Left lung (tissue), 10 donors: ENCODE results near the gene SYTL3. TPM values are rescaled to one million over a fixed set of nuclear protein-coding genes. Genes with fewer than 3 reads are reported as not detected.

Source experiments
- ATAC-seq: fragments of 200-7000 bp; cut with Tn5 transposase; one replicate; pipeline ENCODE4 v1.9.1; 2020; ENCODE audit warnings: moderate library complexity
- DNase-seq, 4 donors: peaks; one replicate each; pipeline ENCODE4 v3.0.0-alpha.2; 2013 to 2020
- H3K27ac ChIP-seq, 2 donors: fragments of 200-600 bp; sonication (generic) in 1 of 2; one replicate each; pipeline versions ENCODE4 v1.5.0 to v1.8.0; 2020 to 2021
- H3K27me3 ChIP-seq, 2 donors: fragments of 200-600 bp; sonication (generic) in 1 of 2; one replicate each; pipeline versions ENCODE4 v1.5.0 to v1.8.0; 2020 to 2021
- H3K36me3 ChIP-seq, 2 donors: fragments of 200-600 bp; sonication (generic) in 1 of 2; one replicate each; pipeline versions ENCODE4 v1.5.0 to v1.8.0; 2020 to 2021
- H3K4me1 ChIP-seq, 2 donors: fragments of 200-600 bp; one replicate each; pipeline ENCODE4 v1.8.0; 2021
- H3K4me3 ChIP-seq, 2 donors: fragments of 200-600 bp; sonication (generic) in 1 of 2; one replicate each; pipeline versions ENCODE4 v1.5.0 to v1.8.0; 2020 to 2021; ENCODE audit warnings: mild to moderate bottlenecking in 1 of 2
- H3K9me3 ChIP-seq, 2 donors: fragments of 200-600 bp; sonication (generic) in 1 of 2; one replicate each; pipeline versions ENCODE4 v1.5.0 to v1.8.0; 2020 to 2021
- CTCF ChIP-seq, 2 donors: fragments of 200-600 bp; sonication (generic) in 1 of 2; IDR thresholded peaks; one replicate each; pipeline versions ENCODE4 v1.5.0 to v1.8.0; 2021; ENCODE audit warnings: antibody characterized with exemption in 2 of 2
- intact Hi-C, 2 donors: fragments of 100-400 bp; cut with DNase I; formaldehyde crosslinking; loops; one replicate each; pipeline versions ENCODE4 v1.11.2 to v1.14.2; 2022
- polyA plus RNA-seq, 6 donors: library from polyadenylated mRNA; unstranded; fragments of 120-200 nt; gene quantifications; one replicate each; pipeline ENCODE4 v1.2.1, GENCODE V29; 2013; ENCODE audit not compliant: insufficient read length in 6 of 6
- total RNA-seq, 2 donors: library from RNA; stranded (reverse); fragmentation: NEBNext Ultra II Directional; extraction: Animal tissue kit (Norgen Biotek cat#: 25700); gene quantifications; one replicate each; pipeline ENCODE4 v1.2.1, GENCODE V29; 2021
- donor health status: DM: no; HTN: yes; CAD: no.
- donor health status: DM: no; HTN: no; CAD: no.

The SYTL3 gene
- total and polyA plus RNA-seq, 8 donors, result 6.5 to 10.3 (median 8.3) TPM

GRCh38 chr6:158662607-158662953 is 12.7 kb downstream of the SYTL3 start:
- H3K27me3 ChIP-seq, result no peaks in the 10 kb centered on the region
- H3K36me3 ChIP-seq, result no peaks in the 10 kb centered on the region
- DNase-seq, result no peak
- H3K27ac ChIP-seq, result peak overlapping the region; percentile 6 to 14
- no peak for TF ChIP-seq CTCF (IDR thresholded peaks at IDR 0.05)
- intact Hi-C loops, result no loop called here
- H3K4me1 ChIP-seq, result peaks cover 16 to 53% of the 10 kb centered on the region in 2 donors
- H3K4me3 ChIP-seq, result no peak overlapping the region
- no peaks in the 10 kb centered on the region for H3K9me3 ChIP-seq
- ATAC-seq, result no peak

- Histone ChIP-seq H3K4me3 (peak overlapping the region in 1 of 2 donors; percentile 17), H3K9me3 (no peaks in the 10 kb centered on the region), H3K27me3 (no peaks in the 10 kb centered on the region), H3K27ac (peak overlapping the region; percentile 6 to 14), H3K4me1 (peaks cover 16 to 58% of the 10 kb centered on the region in 2 donors), H3K36me3 (no peaks in the 10 kb centered on the region)
- intact Hi-C loops, result no loop called here
- ATAC-seq (peak; percentile 41), DNase-seq (peak in 1 of 4 donors; percentile 69)
- TF ChIP-seq CTCF (IDR thresholded peaks at IDR 0.05), result no peak
Measured at GRCh38 chr6:158662954-158663624, 13.2 kb downstream of the SYTL3 start.

GRCh38 chr6:158663625-158664165 is 13.8 kb downstream of the SYTL3 start:
- peak overlapping the region; percentile 6 to 14 for H3K27ac ChIP-seq
- intact Hi-C loops, result no loop called here
- peak overlapping the region in 1 of 2 donors; percentile 17 for H3K4me3 ChIP-seq
- peak in 1 of 4 donors; percentile 65 for DNase-seq
- ATAC-seq, result peak; percentile 20
- H3K27me3 ChIP-seq, result no peaks in the 10 kb centered on the region
- no peaks in the 10 kb centered on the region for H3K36me3 ChIP-seq
- no peak for TF ChIP-seq CTCF (IDR thresholded peaks at IDR 0.05)
- peaks cover 16 to 64% of the 10 kb centered on the region in 2 donors for H3K4me1 ChIP-seq
- no peaks in the 10 kb centered on the region for H3K9me3 ChIP-seq

GRCh38 chr6:158665332-158665731 is 15.5 kb downstream of the SYTL3 start:
- no peaks in the 10 kb centered on the region for H3K9me3 ChIP-seq
- H3K4me3 ChIP-seq, result no peak overlapping the region
- intact Hi-C loops, result no loop called here
- H3K27me3 ChIP-seq, result no peaks in the 10 kb centered on the region
- ATAC-seq (no peak), DNase-seq (no peak)
- H3K36me3 ChIP-seq, result no peaks in the 10 kb centered on the region
- H3K4me1 ChIP-seq, result peaks cover 16 to 62% of the 10 kb centered on the region in 2 donors
- no peak overlapping the region for H3K27ac ChIP-seq
- TF ChIP-seq CTCF (IDR thresholded peaks at IDR 0.05), result no peak

GRCh38 chr6:158666628-158667359 is 16.9 kb downstream of the SYTL3 start:
- Histone ChIP-seq H3K9me3 (no peaks in the 10 kb centered on the region), H3K4me3 (no peak overlapping the region), H3K4me1 (peaks cover 16 to 55% of the 10 kb centered on the region in 2 donors), H3K36me3 (no peaks in the 10 kb centered on the region), H3K27ac (peak overlapping the region; percentile 67 to 89), H3K27me3 (no peaks in the 10 kb centered on the region)
- ATAC-seq (peak; percentile 74), DNase-seq (peak in 2 of 4 donors; percentile 66 to 87)
- TF ChIP-seq CTCF (IDR thresholded peaks at IDR 0.05), result no peak
- intact Hi-C loops, result no loop called here
